ENCODE data around the gene REC114. TPM values are rescaled to one million over a fixed set of nuclear protein-coding genes. Genes with fewer than 3 reads are reported as not detected.

REC114 gene
- total and polyA plus RNA-seq, 9 of the 15 experiments (the other 6 are each of a cell fraction or from before 2014, with no cell fraction given): 0.07 to 0.24 TPM; not detected in 7

DNA sequence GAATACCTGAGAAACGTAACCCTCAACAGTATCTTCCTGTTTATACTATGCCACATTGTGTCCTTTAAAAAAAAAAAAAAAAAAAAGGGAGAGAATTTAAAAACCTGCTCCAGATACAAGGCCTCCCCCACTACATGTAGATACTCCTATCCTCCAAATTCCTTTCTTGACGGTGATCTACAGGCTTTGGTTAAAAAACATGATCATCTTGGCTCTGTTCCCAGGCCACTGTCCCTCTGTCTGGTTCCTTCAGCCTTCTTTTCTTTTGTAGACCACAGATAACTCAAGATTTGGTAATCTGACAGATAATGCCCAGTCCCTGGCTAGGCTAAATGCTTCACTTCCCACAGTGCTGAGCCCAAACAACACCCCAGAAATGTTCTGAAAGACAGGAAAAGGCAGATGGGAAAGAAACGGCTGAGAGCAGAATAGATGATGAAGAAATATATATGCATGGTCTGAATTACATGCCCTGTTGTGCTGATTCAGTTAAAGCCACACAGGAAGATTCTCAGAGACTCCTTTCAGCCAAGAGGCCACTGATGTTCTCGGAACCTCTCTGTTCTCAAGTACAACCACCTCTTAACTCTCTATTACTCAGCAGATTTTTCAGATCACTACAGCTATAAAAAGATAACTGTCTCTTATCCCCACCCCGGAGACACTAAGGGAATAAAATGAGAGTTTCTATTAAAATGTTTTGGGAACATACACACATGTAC, 141.9 kb downstream of the REC114 start (continued):
- TF ChIP-seq ETV6 (IDR thresholded peaks at IDR 0.05; ENCODE audit: borderline replicate concordance in 1 of 2, low read depth in 2 of 2, low read length in 1 of 2) (no peak), ETV6 (CRISPR knock-in tag; IDR thresholded peaks at IDR 0.05; ENCODE audit: borderline replicate concordance) (no peak), ZNF197 (CRISPR knock-in tag; IDR thresholded peaks at IDR 0.05; ENCODE audit: low read depth) (no peak), BCL6 (CRISPR knock-in tag; IDR thresholded peaks at IDR 0.05) (no peak), NFIC (IDR thresholded peaks at IDR 0.05) (peak; percentile 61), RBM25 (IDR thresholded peaks at IDR 0.05; ENCODE audit: low read depth, low read length, severe bottlenecking) (no peak), ZFP1 (CRISPR knock-in tag; IDR thresholded peaks at IDR 0.05) (no peak), PRPF4 (IDR thresholded peaks at IDR 0.05; ENCODE audit: insufficient read depth, low read depth, low read length, poor library complexity, severe bottlenecking) (no peak), NFIX (CRISPR knock-in tag; IDR thresholded peaks at IDR 0.05; ENCODE audit: low read depth) (no peak), MAFG (tag; conservative IDR thresholded peaks at IDR 0.05) (peak; percentile 73), KLF16 (IDR thresholded peaks at IDR 0.05) (no peak), NFE2 (IDR thresholded peaks at IDR 0.05; ENCODE audit: low read depth) (peak; percentile 67), ZC3H4 (CRISPR knock-in tag; IDR thresholded peaks at IDR 0.05; ENCODE audit: borderline replicate concordance) (no peak), ESRRB (CRISPR knock-in tag; IDR thresholded peaks at IDR 0.05; ENCODE audit: borderline replicate concordance) (no peak), HEY1 (CRISPR knock-in tag; IDR thresholded peaks at IDR 0.05; ENCODE audit: borderline replicate concordance) (no peak), EP300 (IDR thresholded peaks at IDR 0.05; ENCODE audit: low read length) (no peak), CBX1 (IDR thresholded peaks at IDR 0.05; ENCODE audit: low read depth) (no peak), ZFX (CRISPR knock-in tag; IDR thresholded peaks at IDR 0.05) (no peak), TAF1 (IDR thresholded peaks at IDR 0.05; ENCODE audit: control insufficient read depth, extremely low read depth, insufficient read depth, low read length, severe bottlenecking) (no peak), ZNF561 (CRISPR knock-in tag; conservative IDR thresholded peaks at IDR 0.05) (no peak)
- TF ChIP-seq, protein P1, sequence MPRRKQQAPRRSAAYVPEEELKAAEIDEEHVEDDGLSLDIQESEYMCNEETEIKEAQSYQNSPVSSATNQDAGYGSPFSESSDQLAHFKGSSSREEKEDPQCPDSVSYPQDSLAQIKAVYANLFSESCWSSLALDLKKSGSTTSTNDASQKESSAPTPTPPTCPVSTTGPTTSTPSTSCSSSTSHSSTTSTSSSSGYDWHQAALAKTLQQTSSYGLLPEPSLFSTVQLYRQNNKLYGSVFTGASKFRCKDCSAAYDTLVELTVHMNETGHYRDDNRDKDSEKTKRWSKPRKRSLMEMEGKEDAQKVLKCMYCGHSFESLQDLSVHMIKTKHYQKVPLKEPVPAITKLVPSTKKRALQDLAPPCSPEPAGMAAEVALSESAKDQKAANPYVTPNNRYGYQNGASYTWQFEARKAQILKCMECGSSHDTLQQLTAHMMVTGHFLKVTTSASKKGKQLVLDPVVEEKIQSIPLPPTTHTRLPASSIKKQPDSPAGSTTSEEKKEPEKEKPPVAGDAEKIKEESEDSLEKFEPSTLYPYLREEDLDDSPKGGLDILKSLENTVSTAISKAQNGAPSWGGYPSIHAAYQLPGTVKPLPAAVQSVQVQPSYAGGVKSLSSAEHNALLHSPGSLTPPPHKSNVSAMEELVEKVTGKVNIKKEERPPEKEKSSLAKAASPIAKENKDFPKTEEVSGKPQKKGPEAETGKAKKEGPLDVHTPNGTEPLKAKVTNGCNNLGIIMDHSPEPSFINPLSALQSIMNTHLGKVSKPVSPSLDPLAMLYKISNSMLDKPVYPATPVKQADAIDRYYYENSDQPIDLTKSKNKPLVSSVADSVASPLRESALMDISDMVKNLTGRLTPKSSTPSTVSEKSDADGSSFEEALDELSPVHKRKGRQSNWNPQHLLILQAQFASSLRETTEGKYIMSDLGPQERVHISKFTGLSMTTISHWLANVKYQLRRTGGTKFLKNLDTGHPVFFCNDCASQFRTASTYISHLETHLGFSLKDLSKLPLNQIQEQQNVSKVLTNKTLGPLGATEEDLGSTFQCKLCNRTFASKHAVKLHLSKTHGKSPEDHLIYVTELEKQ (CRISPR knock-in tag; IDR thresholded peaks at IDR 0.05): no peak
- TF ChIP-seq, protein P2, sequence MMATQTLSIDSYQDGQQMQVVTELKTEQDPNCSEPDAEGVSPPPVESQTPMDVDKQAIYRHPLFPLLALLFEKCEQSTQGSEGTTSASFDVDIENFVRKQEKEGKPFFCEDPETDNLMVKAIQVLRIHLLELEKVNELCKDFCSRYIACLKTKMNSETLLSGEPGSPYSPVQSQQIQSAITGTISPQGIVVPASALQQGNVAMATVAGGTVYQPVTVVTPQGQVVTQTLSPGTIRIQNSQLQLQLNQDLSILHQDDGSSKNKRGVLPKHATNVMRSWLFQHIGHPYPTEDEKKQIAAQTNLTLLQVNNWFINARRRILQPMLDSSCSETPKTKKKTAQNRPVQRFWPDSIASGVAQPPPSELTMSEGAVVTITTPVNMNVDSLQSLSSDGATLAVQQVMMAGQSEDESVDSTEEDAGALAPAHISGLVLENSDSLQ (IDR thresholded peaks at IDR 0.05): no peak
- TF ChIP-seq, protein P3, sequence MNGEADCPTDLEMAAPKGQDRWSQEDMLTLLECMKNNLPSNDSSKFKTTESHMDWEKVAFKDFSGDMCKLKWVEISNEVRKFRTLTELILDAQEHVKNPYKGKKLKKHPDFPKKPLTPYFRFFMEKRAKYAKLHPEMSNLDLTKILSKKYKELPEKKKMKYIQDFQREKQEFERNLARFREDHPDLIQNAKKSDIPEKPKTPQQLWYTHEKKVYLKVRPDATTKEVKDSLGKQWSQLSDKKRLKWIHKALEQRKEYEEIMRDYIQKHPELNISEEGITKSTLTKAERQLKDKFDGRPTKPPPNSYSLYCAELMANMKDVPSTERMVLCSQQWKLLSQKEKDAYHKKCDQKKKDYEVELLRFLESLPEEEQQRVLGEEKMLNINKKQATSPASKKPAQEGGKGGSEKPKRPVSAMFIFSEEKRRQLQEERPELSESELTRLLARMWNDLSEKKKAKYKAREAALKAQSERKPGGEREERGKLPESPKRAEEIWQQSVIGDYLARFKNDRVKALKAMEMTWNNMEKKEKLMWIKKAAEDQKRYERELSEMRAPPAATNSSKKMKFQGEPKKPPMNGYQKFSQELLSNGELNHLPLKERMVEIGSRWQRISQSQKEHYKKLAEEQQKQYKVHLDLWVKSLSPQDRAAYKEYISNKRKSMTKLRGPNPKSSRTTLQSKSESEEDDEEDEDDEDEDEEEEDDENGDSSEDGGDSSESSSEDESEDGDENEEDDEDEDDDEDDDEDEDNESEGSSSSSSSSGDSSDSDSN (IDR thresholded peaks at IDR 0.05; ENCODE audit: borderline replicate concordance in 1 of 2, low read depth in 2 of 2, low read length in 2 of 2): no peak

All from K562 (cell line).